H1 (cell line): ENCODE measurements around the gene SLX4IP.

Experiments used
- BRCA1 ChIP-seq: IDR thresholded peaks from 2 replicates; pipeline ENCODE4 v1.6.1; 2012; ENCODE audit warnings: low read depth, low read length, improper control_type of control experiment
- CTCF ChIP-seq, 3 experiments: IDR thresholded peaks; 1 replicate in 2 of 3; 2 replicates in 1 of 3; pipeline versions ENCODE4 v1.5.1 to v1.6.1; 2011; ENCODE audit warnings: low read length in 3 of 3, mild to moderate bottlenecking in 3 of 3, inconsistent platforms in 2 of 3, low read depth in 1 of 3, moderate library complexity in 1 of 3; ENCODE audit not compliant: insufficient read depth in 1 of 3; ENCODE audit errors: control extremely low read depth in 1 of 3
- EP300 ChIP-seq, 2 experiments: IDR thresholded peaks; 1 replicate in 1 of 2; 2 replicates in 1 of 2; pipeline ENCODE4 v1.6.1; 2011 to 2012; ENCODE audit warnings: low read depth in 2 of 2, low read length in 2 of 2, mild to moderate bottlenecking in 2 of 2, borderline replicate concordance in 1 of 2, inconsistent platforms in 1 of 2, moderate library complexity in 1 of 2
- FOSL1 ChIP-seq: IDR thresholded peaks from 2 replicates; pipeline ENCODE4 v1.6.1; 2011; ENCODE audit warnings: mild to moderate bottlenecking, low read depth, low read length, moderate library complexity; ENCODE audit not compliant: insufficient read depth
- SUZ12 ChIP-seq: fragments of 200-600 bp; sonication (generic); IDR thresholded peaks from 2 replicates; pipeline ENCODE4 v1.6.1; 2012; ENCODE audit warnings: mild to moderate bottlenecking, inconsistent platforms, low read length, moderate library complexity, mixed read lengths

- no peak for TF ChIP-seq CTCF (IDR thresholded peaks at IDR 0.05; ENCODE audit: control extremely low read depth in 1 of 3, insufficient read depth in 1 of 3, low read depth in 1 of 3, low read length in 3 of 3)
- no peak for TF ChIP-seq FOSL1
- TF ChIP-seq BRCA1, result no peak
- no peak for TF ChIP-seq SUZ12
- TF ChIP-seq EP300 (IDR thresholded peaks at IDR 0.05; ENCODE audit: borderline replicate concordance in 1 of 2, low read depth in 2 of 2, low read length in 2 of 2), result no peak
These were observed 149.3 kb downstream of the SLX4IP start for GRCh38 chr20:10584371-10584770.
